Left ventricle myocardium inferior (tissue), 1 donor: ENCODE data around the gene NPTX1. TPM values are rescaled to one million over a fixed set of nuclear protein-coding genes. Genes with fewer than 3 reads are reported as not detected.
A peak's percentile ranks its signal among the peaks of the same experiment; 100 is the strongest.

Experiments
- DNase-seq: peaks from one replicate; pipeline ENCODE4 v3.0.0-alpha.2; 2020
- H3K27ac ChIP-seq: fragments of 200-600 bp; replicated peaks from 2 replicates; pipeline ENCODE4 v1.8.0; 2021
- H3K27me3 ChIP-seq: fragments of 200-600 bp; 2 replicates; pipeline ENCODE4 v1.8.0; 2021; ENCODE audit warnings: low read depth
- H3K36me3 ChIP-seq: fragments of 200-600 bp; 2 replicates; pipeline ENCODE4 v1.8.0; 2021
- H3K4me1 ChIP-seq: fragments of 200-600 bp; 2 replicates; pipeline ENCODE4 v1.8.0; 2021
- H3K4me3 ChIP-seq: fragments of 200-600 bp; 2 replicates; pipeline ENCODE4 v1.8.0; 2021; ENCODE audit warnings: mild to moderate bottlenecking, moderate library complexity
- H3K9me3 ChIP-seq: fragments of 200-600 bp; replicated peaks from 2 replicates; pipeline ENCODE4 v1.8.0; 2021
- intact Hi-C: fragments of 100-400 bp; cut with micrococcal nuclease; formaldehyde crosslinking; loops from one replicate; pipeline ENCODE4 v1.11.0; 2022
- total RNA-seq: library from RNA; stranded (reverse); fragmentation: NEBNext Ultra II Directional; extraction: Animal tissue kit (Norgen Biotek cat#: 25700); gene quantifications from one replicate; pipeline ENCODE4 v1.2.1, GENCODE V29; 2021
- TF ChIP-seq, protein P1 (sequence below): fragments of 200-600 bp; IDR thresholded peaks from 2 replicates; pipeline ENCODE4 v1.8.0; 2021; ENCODE audit warnings: antibody characterized with exemption, mild to moderate bottlenecking, borderline replicate concordance
- donor health status: DM: no; HTN: yes; CAD: no; lungs with severe emphysema.

Gene NPTX1
- total RNA-seq, 1 donor from 2014 or later: not detected

GRCh38 chr17:80476877-80477646 lies 655 bp upstream of the NPTX1 start:
- no peak for DNase-seq
- no peaks in the 10 kb centered on the region for H3K9me3 ChIP-seq
- no peaks in the 10 kb centered on the region for H3K36me3 ChIP-seq
- peak overlapping the region; percentile 60 for H3K4me3 ChIP-seq
- intact Hi-C loops: no loop called here
- H3K27me3 ChIP-seq: peaks cover 100% of the 10 kb centered on the region
- H3K27ac ChIP-seq: no peak overlapping the region
- H3K4me1 ChIP-seq: peaks cover 46% of the 10 kb centered on the region
- TF ChIP-seq, protein P1, sequence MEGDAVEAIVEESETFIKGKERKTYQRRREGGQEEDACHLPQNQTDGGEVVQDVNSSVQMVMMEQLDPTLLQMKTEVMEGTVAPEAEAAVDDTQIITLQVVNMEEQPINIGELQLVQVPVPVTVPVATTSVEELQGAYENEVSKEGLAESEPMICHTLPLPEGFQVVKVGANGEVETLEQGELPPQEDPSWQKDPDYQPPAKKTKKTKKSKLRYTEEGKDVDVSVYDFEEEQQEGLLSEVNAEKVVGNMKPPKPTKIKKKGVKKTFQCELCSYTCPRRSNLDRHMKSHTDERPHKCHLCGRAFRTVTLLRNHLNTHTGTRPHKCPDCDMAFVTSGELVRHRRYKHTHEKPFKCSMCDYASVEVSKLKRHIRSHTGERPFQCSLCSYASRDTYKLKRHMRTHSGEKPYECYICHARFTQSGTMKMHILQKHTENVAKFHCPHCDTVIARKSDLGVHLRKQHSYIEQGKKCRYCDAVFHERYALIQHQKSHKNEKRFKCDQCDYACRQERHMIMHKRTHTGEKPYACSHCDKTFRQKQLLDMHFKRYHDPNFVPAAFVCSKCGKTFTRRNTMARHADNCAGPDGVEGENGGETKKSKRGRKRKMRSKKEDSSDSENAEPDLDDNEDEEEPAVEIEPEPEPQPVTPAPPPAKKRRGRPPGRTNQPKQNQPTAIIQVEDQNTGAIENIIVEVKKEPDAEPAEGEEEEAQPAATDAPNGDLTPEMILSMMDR: no peak

- TF ChIP-seq, protein P1: no peak
- Histone ChIP-seq H3K4me3 (peak overlapping the region; percentile 60), H3K27me3 (peaks cover 100% of the 10 kb centered on the region), H3K36me3 (no peaks in the 10 kb centered on the region), H3K4me1 (peaks cover 46% of the 10 kb centered on the region), H3K9me3 (no peaks in the 10 kb centered on the region), H3K27ac (no peak overlapping the region)
- no peak for DNase-seq
- intact Hi-C loops: no loop called here
Measured at GRCh38 chr17:80474961-80475909, 1.2 kb downstream of the NPTX1 start.

- Histone ChIP-seq H3K4me1 (peaks cover 46% of the 10 kb centered on the region), H3K4me3 (no peak overlapping the region), H3K36me3 (no peaks in the 10 kb centered on the region), H3K27me3 (peaks cover 100% of the 10 kb centered on the region), H3K27ac (no peak overlapping the region), H3K9me3 (no peaks in the 10 kb centered on the region)
- TF ChIP-seq, protein P1: no peak
- intact Hi-C loops: no loop called here
- no peak for DNase-seq
Measured at GRCh38 chr17:80474231-80474960, 2.0 kb downstream of the NPTX1 start.

DNA sequence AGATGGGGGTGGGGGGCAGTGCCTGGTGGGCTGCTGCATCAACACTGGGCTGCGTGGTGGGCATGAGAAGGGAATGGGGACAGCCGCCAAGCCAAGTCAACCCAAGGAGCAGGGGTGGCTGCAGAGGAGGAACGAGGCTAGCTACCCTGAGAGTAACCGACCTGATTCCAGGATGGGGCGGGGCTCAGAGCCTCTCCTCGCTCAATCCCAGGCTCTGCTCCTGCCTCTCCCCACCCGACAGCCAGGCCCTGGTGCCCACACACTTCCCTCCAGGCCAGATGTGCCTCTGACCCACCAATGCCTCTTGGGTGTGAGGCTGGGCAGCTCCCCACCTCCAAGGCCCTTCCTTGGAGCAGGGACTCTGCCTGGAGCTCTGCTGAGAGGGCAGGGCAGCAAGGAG lies 2.7 kb downstream of the NPTX1 start:
- Histone ChIP-seq H3K4me1 (peaks cover 41% of the 10 kb centered on the region), H3K36me3 (no peaks in the 10 kb centered on the region), H3K27me3 (peaks cover 100% of the 10 kb centered on the region), H3K4me3 (no peak overlapping the region), H3K27ac (no peak overlapping the region), H3K9me3 (no peaks in the 10 kb centered on the region)
- TF ChIP-seq, protein P1: no peak
- DNase-seq: no peak
- intact Hi-C loops: no loop called here

DNA sequence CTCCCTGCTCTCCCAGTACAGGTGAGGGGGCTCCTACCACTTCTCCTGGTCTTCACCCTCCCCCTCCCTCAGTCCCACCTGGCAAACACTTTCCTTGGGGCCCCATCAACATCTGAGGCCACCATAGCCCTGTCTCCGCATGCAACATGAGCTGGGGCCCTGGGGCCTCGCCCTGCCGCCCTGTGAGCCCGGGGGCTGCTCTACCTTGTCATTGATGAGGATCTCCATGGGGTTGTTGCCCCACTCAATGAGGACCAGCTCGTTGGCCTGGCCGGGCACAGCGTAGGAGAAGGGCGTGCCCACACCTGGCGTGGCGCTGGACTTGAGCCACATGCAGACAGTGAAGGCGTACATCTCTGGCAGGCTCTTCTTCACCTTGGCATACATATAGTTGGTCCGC lies 3.4 kb downstream of the NPTX1 start:
- TF ChIP-seq, protein P1: no peak
- peaks cover 100% of the 10 kb centered on the region for H3K27me3 ChIP-seq
- no peaks in the 10 kb centered on the region for H3K36me3 ChIP-seq
- H3K27ac ChIP-seq: no peak overlapping the region
- H3K4me1 ChIP-seq: peaks cover 34% of the 10 kb centered on the region
- intact Hi-C loops: no loop called here
- no peak for DNase-seq
- no peak overlapping the region for H3K4me3 ChIP-seq
- no peaks in the 10 kb centered on the region for H3K9me3 ChIP-seq
